CD4-positive, alpha-beta T cell treated with Interleukin-1 beta for 1 hour (primary cell): ENCODE measurements around the gene GDF11.
"Not testable (repeated sequence)": the region's sequence is repeated elsewhere in the genome, so short reads cannot be mapped to it uniquely, and the experiment has no call there.

Experiments
- DNase-seq, 2 donors: peaks; one replicate each; pipeline ENCODE4 v3.0.0-alpha.2; 2020 to 2022

GDF11 gene

DNA sequence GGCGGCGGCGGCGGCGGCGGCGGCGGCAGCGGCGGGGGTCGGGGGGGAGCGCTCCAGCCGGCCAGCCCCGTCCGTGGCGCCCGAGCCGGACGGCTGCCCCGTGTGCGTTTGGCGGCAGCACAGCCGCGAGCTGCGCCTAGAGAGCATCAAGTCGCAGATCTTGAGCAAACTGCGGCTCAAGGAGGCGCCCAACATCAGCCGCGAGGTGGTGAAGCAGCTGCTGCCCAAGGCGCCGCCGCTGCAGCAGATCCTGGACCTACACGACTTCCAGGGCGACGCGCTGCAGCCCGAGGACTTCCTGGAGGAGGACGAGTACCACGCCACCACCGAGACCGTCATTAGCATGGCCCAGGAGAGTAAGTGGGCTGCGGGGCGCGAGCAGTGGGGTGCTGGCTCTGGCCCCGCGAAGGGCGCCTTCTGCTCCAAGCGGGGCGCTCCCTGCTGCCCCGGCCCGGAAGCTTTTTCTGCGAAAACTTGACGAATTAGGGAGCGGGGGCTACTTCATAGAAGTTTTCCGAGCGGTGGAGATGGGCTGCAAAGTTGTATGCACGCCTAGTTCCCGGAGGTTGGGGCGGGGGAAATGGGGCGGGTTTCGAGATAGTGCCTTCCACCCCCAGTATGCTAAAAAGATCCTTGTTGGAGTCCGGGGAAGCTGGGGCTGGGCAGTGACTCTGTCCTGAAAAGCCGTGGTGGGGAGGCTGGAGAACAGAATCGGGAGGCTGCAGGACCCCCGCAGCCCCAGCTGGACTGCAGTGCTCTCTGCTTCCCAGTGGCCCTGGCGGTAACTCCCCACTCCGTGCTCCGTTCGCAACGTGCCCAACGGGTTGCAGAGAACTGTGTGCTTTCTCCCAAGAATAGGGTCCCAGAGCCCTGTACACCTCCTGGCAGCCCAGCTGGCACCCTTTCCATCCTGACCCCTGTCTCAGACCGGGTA lies 751 bp downstream of the GDF11 start:
- DNase-seq: peak; percentile 48 to 50

DNA sequence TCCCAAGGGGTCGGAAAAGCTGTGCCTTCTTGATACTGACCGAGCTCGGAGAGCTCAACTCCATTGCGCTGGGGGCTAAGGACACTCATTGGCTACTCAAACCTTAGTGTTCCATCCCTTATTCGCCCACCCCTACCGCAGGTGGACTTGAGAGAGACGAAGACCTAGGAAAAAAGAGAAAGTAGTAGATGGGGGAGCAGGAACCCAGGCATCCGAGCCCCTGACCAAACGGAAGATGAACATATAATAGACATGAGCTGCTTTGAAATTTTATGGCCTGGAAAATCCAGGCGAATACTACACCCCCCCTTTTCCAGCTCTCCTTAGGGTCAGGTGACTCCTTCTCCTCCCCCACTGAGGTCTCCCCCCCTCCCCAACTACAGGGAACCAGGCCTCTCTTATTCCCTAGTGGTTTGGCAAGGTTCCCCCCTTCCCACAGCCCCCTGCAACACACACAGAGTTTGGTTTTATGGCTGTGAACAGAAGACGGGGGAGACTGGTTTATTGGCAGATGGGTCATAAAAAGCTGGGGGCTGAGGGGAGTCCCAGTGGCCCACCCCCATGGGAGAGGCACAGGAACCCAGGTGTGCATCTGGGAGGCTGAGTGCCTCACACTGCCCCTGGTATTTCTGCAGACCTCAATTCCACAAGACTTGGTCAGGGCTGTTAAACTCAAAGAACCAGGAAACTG lies 1.6 kb downstream of the GDF11 start:
- no peak for DNase-seq

DNA sequence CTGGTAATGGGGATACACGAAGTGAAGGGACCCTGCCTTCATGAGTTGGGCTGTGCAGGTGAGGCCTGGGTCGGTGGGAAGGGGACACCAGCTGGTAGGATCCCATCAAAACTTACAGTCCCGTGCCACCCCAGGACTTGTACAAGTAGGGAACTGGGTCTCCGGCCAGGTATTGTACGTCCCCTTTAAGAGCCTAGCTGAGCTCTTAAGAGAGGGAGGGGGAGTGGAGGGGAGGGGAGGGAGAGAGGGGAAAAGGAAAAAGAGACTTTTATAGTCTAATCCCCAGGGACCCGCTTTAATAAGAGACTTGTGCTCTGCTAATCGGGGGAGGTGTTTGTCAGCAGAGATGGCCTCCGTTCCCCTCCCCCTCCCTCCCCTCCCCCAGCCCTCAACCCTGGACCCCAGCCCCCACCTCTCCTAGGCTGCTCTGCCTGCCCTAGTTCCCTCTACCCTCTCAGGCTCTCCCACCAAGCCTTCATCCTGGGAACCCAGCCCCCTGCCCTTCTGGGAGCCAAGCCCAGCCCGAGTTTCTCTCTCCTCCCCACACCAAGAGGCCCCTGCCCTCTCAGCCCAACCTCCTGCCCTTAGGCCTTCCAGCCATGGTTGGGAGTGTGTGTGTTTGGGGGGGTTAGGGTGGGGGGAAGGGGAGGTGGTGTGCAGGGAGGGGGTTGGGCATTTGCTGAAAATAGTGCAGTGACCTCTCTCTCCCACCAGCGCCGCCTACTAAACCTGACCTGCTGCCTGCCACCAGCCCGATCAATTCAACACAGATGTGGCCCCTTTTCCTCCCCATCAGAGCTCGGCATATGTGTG lies 2.6 kb downstream of the GDF11 start:
- no peak for DNase-seq

DNA sequence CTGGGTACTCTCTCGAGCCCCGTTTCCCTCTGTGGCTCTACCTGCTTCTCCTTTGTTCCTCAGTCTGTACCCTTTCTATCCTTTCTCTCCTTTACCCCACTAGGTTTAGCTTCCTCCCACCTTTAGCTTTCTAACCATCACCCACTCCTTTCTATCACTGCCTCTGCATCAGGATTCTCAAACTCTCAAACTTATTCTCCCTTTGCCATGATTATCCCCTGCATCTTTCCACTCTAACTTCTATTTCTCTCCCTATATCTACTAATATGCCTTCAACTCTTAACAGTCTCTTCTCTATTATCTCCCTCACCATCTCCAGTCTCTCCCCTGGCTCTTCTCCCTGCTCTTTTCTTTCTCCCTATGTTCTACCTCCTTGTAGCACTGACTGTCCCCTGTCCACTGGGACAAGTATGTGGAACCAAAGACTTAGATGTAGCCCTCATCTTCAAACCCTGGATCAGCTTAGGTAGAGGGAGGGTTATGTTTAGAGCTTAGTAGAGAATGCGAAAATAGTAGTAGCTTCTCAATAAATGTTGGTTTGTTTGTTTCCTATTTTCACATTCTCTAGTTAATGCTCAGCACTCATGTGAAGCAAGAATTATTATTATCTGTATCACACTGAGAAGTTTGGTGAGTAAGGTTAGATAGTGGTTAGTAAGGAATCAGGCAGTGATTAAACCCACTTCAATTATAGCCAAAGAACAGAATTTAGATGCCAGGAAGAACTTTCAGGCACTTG lies 3.4 kb downstream of the GDF11 start:
- no peak for DNase-seq

DNA sequence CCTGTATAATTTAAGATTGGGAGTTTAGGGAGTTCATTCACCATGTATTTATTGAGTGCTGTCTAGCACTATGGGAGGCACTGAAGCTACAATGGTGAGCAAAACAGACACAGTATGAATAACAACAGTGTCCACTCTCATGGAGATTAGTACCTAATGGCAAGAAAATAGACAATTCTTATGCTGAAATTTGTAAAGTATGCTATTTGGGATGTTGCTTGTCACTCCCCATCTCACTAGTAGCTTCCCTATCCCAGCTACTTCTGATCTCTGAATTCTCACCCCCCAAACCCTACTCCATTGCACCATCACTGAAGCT lies 4.0 kb downstream of the GDF11 start:
- DNase-seq: no peak

DNA sequence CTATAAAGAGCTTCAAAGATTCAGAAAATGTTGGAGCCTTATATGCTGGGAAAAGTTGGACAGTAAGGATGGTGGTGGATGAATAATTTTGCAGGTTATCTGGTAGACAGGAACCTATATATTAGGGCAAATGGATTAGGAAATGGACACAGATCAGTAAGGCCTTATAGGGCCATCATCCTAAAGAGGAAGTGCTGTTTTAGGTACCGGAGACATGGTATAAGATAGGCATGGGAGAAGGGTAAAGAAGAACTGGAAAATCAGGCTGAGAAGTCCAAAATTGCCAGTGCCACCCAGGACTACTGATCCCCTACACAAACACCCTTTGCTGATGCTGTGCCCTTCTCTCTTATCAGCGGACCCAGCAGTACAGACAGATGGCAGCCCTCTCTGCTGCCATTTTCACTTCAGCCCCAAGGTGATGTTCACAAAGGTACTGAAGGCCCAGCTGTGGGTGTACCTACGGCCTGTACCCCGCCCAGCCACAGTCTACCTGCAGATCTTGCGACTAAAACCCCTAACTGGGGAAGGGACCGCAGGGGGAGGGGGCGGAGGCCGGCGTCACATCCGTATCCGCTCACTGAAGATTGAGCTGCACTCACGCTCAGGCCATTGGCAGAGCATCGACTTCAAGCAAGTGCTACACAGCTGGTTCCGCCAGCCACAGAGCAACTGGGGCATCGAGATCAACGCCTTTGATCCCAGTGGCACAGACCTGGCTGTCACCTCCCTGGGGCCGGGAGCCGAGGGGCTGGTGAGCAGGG lies 5.5 kb downstream of the GDF11 start:
- DNase-seq: no peak

DNA sequence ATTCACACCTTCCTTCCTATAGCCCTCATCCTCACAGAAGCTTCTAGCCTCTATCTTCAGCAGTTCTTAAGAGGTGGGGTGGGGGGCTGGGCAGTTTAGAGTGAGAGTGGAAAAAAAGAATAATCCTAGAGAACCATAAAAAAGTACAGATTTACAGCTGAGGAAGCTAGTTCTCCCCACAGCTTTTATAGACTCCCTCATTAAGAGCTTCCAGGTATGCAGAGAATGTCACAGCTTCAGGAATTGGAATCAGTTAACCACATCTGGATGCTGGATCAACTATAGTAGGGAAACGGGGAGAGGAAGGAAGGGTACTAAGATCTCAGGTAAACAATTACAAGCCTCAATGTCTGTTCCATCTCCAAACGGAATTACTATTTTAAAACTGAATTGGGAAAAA lies 12.3 kb downstream of the GDF11 start:
- DNase-seq: no peak

DNA sequence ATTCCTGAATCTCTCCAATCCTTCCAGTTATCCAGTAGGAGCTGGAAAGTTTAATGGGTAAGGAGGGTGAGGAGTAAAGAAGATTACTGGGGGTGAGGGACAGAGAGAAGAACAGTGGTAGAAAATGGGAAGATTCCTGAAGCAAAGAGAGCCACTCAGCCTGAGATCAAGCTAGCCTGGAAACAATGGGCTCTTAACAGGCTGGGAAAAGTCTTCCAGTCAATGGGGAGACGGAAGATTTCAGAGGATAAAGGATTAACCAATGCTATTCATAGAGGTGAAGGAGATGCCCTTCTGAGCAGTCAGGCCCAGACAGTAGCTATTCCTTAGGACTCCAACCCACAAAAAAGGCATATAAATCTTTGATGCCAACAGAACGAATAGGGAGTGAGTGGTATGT lies 14.8 kb downstream of the GDF11 start:
- no peak for DNase-seq

DNA sequence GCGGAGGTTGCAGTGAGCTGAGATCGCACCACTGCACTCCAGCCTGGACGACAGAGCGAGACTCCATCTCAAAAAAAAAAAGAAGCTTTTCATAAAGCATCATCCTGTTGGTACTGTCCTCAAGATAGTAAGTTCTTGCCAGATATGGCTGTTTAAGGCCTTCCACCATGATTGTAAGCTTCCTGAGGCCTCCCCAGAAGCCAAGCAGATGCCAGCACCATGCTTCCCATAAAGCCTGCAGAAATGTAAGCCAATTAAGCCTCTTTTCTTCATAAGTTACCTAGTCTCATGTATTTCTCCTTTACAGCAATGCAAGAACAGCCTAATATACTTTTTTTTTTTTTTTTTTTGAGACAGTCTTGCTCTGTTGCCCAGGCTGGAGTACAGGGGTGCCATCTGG lies 15.7 kb downstream of the GDF11 start:
- not testable (repeated sequence) for DNase-seq

DNA sequence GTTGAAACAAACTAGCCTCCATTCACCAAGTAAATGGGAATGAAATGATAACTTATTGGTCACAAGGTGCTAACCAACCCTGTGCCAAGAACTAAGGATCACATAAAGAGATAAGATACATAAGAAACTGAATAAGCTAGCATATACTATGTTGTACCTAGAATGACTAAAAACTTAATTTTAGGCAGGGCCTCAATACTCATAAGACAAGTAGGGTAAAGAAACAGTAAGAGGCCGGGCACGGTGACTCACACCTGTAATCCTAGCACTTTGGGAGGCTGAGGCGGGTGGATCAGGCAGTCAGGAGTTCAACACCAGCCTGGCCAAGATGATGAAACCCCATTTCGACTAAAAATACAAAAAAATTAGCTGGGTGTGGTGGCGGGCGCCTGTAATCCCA lies 17.7 kb downstream of the GDF11 start:
- DNase-seq: no peak

DNA sequence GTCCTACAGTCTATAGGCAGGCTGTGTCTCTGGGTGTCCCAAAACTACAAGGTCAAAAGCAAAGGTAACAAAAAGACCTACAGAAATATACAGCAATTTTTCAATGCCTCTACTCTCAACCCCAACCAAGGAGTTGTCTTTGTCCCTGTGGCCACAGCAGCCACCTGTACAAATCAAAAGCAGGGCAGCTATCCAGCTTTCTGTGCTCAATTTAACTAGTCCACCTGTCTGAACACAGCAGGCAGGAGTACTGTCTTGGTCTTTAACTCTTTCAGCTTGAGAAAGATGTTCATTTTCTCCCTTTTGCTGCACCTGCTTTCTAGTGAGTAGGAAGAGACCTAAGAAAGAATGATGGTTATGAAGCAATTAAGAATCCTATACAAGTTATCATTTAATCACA lies 19.7 kb downstream of the GDF11 start:
- DNase-seq: no peak

DNA sequence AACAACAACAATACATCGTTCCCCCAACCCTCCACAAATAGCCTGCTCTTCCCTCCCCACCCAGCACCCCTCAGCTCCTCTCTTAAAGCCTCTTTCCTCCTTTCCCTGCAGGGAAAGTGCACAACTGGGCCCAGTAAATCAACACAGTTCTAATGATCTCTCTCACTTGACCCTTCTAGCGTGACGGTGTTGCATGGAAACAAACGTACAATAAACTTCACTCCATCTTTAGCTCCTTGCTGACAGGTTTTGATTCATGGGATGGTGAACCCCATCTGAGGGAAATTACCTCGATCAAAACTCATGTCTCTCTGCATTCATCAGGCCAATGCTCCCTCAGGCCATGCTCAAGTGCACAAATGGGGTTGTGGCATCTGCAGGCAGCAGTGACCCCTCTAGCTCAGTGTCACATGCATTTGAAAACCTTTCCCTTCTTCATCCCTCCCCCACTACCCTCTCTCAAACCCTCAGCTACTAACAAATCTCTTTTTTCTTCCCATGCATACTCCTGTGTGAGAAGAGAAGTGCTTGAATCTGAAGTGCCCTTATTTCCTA lies 22.9 kb downstream of the GDF11 start:
- DNase-seq: no peak

DNA sequence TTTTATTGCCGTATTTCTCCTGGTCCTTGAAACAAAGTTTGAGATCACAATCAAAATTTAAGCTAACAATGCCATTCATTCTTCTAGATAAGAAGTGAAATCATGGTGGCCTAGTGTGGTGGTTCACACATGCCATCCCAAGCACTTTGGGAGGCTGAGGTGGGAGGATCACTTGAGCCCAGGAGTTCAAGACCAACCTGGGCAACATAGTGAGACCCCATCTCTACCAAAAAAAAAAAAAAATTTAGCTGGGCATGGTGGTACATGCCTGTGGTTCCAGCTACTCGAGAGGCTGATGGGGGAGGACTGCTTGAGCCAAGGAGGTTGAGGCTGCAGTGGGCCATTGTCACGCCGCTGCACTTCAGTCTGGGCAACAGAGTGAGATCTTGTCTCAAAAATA lies 24.2 kb downstream of the GDF11 start:
- DNase-seq: no peak

DNA sequence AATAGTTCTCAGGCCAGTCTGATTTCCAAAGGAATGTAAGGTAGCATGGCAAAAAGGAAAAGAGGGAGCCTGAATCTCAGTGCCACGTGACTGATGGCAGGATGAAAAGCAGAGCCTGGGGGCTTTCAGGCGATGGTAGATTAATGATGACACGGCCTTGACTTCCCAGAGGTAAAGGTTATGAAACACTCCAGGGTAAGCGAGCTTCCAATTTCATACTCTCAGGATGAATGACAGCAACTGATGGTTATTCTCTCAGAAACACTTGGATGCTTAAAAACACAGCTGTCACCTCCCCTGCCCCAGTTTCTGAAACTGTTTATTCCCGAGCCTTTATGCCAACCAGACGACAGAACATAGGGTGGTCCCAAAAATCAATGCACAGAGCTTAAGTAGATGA lies 28.8 kb downstream of the GDF11 start:
- no peak for DNase-seq

DNA sequence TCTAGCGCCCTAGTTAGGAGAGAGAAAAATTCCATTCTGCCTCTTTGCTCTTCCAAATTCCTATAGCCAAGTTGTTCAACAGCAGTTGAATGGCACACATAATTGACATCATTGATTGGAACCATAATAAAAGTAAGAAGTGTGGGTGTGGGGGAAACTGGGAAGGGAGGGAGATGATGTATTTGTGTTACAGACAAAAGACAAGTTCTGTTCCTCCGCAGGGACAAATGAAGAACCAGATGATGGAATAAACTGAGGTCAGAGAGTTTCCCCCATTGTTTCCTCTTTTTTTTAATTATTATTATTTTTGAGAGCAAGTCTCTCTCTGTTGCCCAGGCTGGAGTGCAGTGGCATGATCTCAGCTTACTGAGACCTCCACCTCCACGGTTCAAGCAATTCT lies 34.9 kb downstream of the GDF11 start:
- no peak for DNase-seq

DNA sequence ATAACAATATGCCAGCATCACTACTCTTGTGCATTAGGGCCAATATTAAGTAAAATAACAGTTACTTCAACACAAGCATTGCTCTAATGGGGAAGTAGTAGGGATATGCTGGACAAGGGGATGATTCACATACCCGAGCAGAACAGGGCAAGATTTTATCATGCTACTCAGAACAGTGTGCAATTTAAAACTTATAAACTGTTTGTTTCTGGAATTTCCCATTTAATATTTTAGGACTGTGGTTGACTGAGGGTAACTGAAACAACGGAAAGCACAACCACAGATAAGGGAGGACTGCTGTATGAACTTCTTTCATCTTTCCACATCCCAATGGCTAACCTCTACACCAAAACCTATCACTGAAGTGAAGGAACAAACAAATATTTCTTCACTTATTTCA lies 37.8 kb downstream of the GDF11 start:
- no peak for DNase-seq

DNA sequence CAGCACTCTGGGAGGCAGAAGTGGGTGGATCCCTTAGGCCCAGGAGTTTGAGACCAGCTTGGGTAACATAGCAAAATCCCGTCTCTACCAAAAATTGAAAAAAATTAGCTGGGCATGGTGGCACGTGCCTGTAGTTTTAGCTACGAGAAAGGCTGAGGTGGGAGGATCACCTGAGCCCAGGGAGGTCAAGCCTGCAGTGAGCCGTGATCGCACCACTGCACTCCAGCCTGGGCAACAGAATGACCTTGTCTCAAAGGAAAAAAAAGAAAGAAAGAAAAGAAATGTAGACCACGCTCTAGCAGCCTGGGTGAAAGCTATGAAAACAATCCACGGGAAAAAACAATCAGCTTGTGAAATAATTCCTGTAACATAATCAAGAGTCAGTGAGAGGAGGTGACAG lies 45.6 kb downstream of the GDF11 start:
- no peak for DNase-seq

DNA sequence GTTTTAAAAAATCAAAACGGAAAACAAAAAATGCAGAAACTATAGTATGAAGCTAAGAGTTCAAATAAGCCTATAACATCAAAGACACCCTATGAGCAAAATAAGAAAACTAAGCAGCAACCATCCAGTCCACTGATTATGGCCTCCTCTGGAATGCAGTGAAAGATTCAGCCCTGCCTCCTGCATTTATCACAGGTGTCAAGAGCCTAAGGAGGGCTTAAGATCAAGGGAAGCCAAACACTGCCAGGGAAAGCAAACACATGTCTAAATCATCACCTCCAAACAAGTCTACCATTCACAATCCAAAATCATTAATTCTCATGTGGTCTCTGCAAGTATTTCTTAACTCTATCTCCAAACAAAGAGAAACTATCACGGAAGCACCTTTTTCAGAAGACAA lies 46.2 kb downstream of the GDF11 start:
- no peak for DNase-seq

DNA sequence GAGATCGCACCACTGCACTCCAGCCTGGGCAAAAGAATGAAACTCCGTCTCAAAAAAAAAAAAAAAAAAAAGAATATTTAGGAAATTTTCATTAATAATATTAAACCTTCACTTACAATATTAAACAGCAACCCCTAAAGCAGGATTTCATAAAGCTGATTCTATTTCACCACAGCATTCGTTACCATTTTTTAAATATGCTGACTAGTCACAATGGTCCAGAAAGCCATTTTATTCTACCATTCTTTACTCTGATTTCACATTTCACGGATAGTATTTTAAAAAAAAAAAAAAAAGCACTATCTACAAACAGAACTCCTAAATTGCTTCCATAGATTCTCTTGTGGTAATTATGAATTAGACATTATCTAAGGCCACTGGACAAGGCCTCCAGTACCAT lies 47.0 kb downstream of the GDF11 start:
- no peak for DNase-seq

DNA sequence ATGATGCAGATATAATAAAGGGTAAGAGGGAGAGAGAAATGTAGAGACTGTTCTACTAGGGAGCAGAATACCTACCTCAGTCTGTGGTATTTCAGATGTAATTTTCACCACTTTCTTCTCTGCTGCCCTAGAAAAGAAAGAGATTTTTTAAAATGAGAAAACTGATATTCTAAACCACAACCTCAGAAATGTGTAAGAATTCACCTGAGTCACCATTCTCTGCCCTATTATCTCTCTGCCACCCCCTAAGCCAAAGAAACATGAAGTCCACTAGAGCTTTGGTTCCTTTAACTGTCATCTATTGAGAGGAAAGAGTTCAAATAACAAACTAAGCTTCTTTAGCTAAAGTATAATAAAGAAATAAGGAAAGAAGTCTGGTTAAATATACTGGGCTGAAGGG lies 53.0 kb downstream of the GDF11 start:
- no peak for DNase-seq

DNA sequence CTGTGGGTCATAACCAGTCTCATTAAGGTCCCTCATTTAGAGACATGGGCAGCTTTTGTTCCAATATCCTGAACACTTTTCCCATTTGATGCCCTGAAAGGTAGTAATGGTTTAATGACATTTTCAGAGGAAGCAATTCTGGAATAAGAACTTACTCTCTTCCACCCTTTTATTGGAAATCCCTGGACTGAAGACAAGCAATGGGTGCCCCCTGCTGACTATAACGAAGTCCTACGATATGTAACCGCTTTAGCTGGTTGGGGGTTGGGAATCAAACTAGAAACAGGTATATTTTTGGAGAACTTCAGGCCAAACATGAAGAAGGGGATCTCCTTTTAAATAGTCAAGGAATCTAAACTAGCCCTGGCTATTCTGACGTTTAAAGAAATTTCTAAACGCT lies 54.1 kb downstream of the GDF11 start:
- DNase-seq: peak in 1 of 2 donors; percentile 22

DNA sequence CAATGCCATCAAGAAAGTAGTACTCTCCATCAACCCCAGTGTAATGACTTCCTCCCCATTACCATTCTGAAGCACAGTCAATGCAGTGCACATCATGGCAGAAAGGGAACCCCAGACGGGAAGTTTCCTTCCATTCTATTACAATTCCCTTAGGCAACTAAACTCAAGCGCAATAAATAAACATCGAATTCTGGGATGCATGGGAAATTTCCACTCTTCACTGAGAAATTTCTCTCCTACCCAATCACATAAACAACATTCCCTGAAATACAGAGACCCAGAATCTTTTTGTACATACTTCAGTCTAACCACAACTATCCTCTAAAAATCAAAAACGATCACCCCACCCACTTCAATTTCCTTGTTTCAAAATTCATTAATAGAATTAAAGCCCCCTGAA lies 54.6 kb downstream of the GDF11 start:
- DNase-seq: no peak
